Measurements from ENCODE around the gene SPON2.

Gene SPON2

DNA sequence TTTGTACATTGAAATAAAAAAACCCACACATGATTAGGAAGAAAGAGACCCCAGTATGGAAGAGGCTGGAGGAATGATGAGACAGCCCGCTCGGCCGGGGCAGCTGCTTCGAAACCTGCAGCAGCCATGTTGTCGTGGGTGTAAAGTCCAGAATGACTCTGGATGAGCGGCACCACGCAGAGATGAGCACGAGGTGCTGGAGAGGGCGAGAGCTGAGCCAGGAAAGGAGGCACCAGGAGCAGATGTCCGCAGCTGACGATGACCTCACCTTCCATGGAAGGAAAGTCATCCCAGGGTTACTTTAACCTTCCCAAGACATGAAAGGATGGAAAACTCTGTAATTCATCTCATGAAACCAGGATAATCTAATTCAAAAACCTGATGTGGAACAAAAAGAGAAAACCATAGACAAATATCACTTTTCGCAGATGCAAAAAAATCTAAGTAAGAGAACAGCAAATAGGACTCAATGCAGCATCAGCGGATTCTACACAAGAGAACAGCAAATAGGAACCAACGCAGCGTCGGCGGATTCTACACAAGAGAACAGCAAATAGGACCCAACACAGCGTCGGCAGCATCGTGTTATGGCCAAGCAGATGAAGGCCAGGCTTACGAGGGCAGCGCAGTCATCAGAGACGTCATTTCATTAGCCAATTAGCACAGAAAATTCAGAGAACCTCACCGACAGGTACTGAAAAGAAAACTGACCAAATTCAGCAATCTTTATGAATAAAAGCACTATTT lies 25.9 kb upstream of the SPON2 start:
- Mint-ChIP-seq H3K27me3 (ENCODE audit: low read depth, poor library complexity) (peaks cover 9% of the 10 kb centered on the region), H3K4me1 (peaks cover 12% of the 10 kb centered on the region), H3K9me3 (no peaks in the 10 kb centered on the region), H3K36me3 (ENCODE audit: low read depth) (no peaks in the 10 kb centered on the region), H3K27ac (no peak overlapping the region), H3K4me3 (no peak overlapping the region)
- TF ChIP-seq, protein P1, sequence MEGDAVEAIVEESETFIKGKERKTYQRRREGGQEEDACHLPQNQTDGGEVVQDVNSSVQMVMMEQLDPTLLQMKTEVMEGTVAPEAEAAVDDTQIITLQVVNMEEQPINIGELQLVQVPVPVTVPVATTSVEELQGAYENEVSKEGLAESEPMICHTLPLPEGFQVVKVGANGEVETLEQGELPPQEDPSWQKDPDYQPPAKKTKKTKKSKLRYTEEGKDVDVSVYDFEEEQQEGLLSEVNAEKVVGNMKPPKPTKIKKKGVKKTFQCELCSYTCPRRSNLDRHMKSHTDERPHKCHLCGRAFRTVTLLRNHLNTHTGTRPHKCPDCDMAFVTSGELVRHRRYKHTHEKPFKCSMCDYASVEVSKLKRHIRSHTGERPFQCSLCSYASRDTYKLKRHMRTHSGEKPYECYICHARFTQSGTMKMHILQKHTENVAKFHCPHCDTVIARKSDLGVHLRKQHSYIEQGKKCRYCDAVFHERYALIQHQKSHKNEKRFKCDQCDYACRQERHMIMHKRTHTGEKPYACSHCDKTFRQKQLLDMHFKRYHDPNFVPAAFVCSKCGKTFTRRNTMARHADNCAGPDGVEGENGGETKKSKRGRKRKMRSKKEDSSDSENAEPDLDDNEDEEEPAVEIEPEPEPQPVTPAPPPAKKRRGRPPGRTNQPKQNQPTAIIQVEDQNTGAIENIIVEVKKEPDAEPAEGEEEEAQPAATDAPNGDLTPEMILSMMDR (IDR thresholded peaks at IDR 0.05): no peak
- no peak for DNase-seq

DNA sequence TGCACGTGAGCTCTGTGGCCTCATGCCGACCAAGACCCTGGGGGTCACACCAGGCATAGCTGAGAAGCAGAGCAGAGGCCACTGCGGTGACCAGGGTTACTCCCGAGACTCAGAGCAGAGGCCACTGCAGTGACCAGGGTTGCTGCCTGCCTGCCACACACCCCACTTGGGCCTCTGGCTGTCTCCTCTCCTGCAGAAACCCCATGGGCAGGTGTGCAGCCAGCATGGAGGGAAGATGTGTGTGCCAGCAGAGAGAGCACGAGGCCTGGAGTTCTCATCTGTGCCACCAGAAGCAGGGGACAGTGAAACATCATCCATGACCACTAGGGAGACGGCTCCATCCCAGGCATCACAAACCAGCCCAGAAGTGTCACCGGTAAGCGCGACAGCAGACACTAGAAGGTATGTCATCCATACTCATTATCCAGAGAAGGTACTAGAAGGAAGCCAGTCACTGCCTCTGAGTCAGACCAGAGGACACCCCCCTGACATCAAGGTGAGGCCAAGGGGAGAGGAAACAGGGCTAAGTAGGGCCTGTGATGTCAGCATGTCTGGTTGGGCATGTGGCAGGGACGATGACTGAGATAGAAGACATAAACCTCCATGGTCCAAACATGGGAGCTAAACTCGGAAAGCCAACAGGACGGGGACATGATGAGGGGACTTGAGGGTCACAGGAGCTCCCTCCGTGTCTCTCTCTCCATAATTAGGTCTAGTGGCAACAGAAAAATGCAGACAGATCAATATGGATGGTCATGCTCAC lies 24.2 kb upstream of the SPON2 start:
- no peak for DNase-seq
- Mint-ChIP-seq H3K4me3 (no peak overlapping the region), H3K36me3 (ENCODE audit: low read depth) (no peaks in the 10 kb centered on the region), H3K27ac (no peak overlapping the region), H3K27me3 (ENCODE audit: low read depth, poor library complexity) (peaks cover 12% of the 10 kb centered on the region), H3K4me1 (no peaks in the 10 kb centered on the region), H3K9me3 (no peaks in the 10 kb centered on the region)
- TF ChIP-seq, protein P1 (IDR thresholded peaks at IDR 0.05): no peak

DNA sequence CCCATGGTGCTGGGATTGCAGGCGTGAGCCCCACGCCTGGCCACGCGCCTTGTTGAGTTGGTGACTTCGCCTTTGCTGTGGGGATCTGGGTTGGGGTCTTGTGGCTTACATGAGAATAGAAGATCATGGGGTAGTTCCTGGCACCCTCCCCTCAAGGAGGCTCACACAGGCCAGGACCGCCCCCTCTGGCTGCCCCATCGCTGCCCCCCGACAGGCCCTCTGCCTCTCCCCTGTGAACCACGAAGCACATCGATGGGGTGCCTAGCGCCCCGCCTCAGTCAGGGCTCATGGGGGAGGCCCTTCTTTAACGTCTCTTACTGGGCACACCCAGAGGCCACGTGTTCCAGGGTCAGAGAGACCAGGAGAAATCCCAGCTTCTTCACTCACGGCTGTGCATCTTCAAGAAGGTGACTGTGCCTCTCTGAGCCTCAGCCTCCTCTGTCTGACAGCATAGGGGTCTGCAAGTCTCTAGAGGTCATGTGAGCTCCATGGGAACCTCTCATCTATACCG lies 23.6 kb upstream of the SPON2 start:
- H3K4me3 Mint-ChIP-seq: no peak overlapping the region
- H3K27me3 Mint-ChIP-seq (ENCODE audit: low read depth, poor library complexity): peaks cover 12% of the 10 kb centered on the region
- H3K27ac Mint-ChIP-seq: no peak overlapping the region
- H3K4me1 Mint-ChIP-seq: no peaks in the 10 kb centered on the region
- no peaks in the 10 kb centered on the region for H3K36me3 Mint-ChIP-seq (ENCODE audit: low read depth)
- DNase-seq: no peak
- TF ChIP-seq, protein P1 (IDR thresholded peaks at IDR 0.05): no peak
- peaks cover 5% of the 10 kb centered on the region for H3K9me3 Mint-ChIP-seq

DNA sequence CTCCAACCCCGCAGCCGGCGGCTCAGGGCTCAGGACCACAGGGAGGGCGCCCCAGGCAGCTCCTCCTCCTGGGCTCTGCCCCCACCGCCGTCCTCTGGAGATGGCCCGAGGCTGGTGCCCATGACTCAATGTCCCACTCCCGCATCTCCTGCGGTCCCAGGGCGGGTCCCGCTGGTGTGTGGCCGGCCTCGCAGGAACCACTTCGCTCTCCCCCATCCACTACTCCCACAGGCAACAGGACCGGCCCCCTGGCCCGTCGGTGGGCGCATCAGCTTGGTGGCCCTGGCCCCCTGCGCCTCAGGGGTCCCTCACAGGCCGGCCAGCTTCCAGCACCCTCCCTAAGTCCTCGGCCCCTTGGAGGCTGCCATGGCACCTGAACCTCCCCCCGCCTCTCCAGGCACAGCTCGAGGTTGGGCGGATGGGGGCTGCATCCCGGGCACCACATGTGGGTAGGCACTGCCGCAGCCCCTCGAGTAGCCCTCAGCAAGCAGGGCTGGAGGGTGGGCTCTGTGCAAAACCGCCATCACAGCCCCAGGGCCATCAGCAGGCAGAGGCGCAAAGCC lies 22.8 kb upstream of the SPON2 start:
- Mint-ChIP-seq H3K4me1 (no peaks in the 10 kb centered on the region), H3K9me3 (peaks cover 10% of the 10 kb centered on the region), H3K27ac (no peak overlapping the region), H3K27me3 (ENCODE audit: low read depth, poor library complexity) (peaks cover 19% of the 10 kb centered on the region), H3K4me3 (no peak overlapping the region), H3K36me3 (ENCODE audit: low read depth) (no peaks in the 10 kb centered on the region)
- no peak for DNase-seq
- TF ChIP-seq, protein P1 (IDR thresholded peaks at IDR 0.05): no peak

DNA sequence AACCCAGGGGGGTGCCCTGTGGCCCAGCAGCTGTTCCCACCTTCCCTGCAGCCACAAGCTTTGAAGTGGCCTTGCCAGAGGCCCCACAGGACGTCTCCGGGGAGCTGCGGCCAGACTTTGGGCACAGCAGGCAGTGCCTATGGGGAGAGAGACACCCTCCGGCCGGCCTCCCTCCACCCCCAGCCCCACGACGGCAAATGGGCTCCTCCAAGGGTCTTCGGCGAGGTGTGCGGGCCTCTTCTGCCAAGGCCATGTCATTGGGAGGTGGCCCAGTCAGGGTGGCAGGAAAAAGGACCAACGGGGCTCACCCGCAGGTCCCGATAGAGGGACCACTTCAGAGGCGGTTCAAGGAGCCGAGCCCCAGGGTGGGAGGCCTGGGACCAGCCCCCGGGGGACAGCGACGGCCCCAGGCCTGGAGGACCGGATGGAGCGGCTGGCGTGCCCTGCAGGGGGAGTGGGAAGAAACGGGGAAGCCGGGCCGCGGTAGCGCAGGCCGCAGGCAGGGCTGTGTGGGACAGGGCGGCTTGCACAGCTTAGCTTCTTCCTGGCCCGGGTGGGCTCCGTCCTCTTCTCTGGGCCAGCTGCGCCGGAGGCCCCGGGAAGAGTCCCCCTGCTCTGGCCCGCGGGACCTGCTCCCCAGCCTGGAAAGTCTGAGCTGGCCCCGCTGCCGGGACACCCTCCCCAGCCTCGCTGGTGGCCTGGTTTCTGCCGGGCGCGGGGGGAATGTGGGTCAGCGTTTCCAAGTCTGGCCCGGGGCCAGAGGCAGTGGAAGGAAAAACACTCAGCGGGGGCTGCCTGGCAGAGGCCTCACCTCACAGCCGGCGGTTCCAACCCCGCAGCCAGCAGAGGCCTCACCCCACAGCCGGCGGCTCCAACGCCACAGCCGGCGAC lies 21.9 kb upstream of the SPON2 start:
- DNase-seq: no peak

More for the DNA sequence above, 21.9 kb upstream of the SPON2 start:
- TF ChIP-seq, protein P1 (IDR thresholded peaks at IDR 0.05): no peak
- H3K27ac Mint-ChIP-seq: no peak overlapping the region
- peaks cover 25% of the 10 kb centered on the region for H3K27me3 Mint-ChIP-seq (ENCODE audit: low read depth, poor library complexity)
- H3K36me3 Mint-ChIP-seq (ENCODE audit: low read depth): no peaks in the 10 kb centered on the region
- peaks cover 14% of the 10 kb centered on the region for H3K9me3 Mint-ChIP-seq
- no peak overlapping the region for H3K4me3 Mint-ChIP-seq
- no peaks in the 10 kb centered on the region for H3K4me1 Mint-ChIP-seq
